Measurements from ENCODE around the gene HIPK1.
"Not testable (repeated sequence)": the region's sequence is repeated elsewhere in the genome, so short reads cannot be mapped to it uniquely, and the experiment has no call there.

The HIPK1 gene

GRCh38 chr1:113980110-113980509 is 51.0 kb downstream of the HIPK1 start:
- in situ Hi-C loops (cut with MboI; ENCODE audit: low sequenced_read_pairs), result no loop called here

GRCh38 chr1:113981962-113982931 is 53.1 kb downstream of the HIPK1 start:
- in situ Hi-C loops (cut with MboI; ENCODE audit: low sequenced_read_pairs), result no loop called here

- in situ Hi-C loops (cut with MboI; ENCODE audit: low sequenced_read_pairs), result no loop called here
Measured at GRCh38 chr1:113982949-113983348, 53.8 kb downstream of the HIPK1 start.

DNA sequence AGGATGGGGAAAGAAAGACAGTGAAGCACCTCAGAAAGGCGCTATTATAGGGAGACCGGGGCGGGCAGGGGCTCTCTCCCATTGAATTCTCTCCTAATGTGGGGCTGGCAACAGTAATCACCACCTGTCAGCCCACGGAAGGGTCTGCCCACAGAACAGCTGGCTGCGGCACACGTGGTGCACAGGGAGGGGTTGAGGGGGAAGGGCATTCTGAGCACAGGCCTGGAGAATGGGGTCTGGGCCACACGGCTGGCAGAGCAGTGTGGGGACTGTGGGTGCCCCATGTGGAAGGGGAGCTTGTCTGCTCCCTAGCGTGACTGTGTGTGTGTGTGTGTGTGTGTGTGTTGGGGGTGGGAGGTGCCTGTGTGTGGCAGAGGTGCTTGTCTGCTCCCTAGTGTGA is 54.3 kb downstream of the HIPK1 start:
- in situ Hi-C loops (cut with MboI; ENCODE audit: low sequenced_read_pairs), result no loop called here

DNA sequence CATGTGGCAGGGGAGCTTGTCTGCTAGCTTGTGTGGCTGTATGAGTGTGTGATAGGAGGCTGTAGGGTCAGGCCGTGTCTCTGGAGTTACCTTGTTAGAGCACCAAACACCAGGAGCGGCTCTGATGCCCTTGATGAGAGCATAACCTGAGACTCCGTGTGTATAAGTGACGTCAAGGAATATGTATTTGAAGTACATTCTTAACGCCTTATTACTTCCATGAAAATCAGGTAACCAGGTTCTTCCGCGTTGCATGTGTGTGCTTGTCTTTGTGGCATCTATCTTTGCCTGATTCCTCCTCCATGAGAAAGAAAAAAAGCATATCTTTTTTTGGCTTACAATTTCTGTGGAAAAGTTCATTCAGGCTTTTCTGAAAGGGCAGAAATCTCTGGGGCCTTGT is 54.7 kb downstream of the HIPK1 start:
- in situ Hi-C loops (cut with MboI; ENCODE audit: low sequenced_read_pairs), result no loop called here

DNA sequence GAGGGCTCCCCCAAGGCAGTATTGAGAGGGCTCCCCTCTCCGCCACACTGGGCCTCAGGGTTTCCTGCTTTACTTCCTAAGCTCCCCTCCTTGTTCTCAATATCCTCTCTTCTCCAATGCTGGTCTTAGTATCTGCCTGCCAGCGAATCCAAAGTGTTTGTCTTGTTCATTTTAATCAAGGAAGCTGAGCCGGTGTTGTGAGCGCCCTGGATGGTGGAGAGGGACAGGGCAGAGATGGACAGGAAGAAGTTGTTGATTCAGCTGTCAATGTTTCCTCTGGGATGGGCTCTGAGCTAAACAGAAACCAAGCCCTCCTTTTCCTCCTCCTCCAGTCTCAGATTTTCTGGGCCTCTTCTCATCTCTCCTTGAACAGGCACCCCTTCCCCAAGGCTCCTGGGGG is 55.6 kb downstream of the HIPK1 start:
- in situ Hi-C loops (cut with MboI; ENCODE audit: low sequenced_read_pairs), result no loop called here

DNA sequence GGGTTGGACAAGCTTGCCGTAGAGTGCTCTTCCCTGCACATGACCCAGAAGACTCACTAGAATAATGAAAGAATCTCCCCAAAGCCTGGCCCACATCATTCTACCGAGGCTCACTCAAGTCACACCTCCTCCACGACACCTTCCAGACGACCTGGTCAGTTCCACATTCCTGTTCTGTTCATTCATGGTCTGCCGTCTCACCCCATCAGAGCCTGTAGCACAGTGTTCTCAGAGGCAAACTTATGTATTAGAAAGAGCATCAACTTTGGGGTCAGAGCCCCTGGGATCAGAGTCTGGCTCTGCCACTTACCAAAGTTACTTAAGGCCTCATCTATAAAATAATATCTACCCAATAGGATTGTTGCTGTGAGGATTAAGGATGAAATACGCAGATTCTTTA is 57.7 kb downstream of the HIPK1 start:
- in situ Hi-C loops (cut with MboI; ENCODE audit: low sequenced_read_pairs), result no loop called here

GRCh38 chr1:113987259-113987658 is 58.1 kb downstream of the HIPK1 start:
- in situ Hi-C loops (cut with MboI; ENCODE audit: low sequenced_read_pairs), result no loop called here

DNA sequence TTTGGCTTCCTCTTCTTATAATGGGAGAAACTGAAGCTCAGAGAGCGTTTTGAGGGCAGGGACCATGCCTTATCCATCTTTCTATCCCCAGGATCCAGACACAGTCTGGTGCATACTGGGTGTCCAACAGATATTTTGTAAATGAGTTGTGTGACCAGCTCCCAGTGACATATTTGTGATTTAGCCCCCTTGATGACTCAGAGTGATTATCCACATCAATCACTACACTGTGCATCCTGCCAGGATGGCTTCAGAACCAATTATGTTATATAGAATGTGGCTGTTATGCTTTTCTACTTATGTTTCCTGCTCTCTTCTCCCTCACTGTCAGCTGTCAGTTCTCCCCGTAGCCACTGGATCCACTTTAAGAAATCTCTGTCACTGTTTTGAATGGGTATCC is 61.4 kb downstream of the HIPK1 start:
- in situ Hi-C loops (cut with MboI; ENCODE audit: low sequenced_read_pairs), result no loop called here

DNA sequence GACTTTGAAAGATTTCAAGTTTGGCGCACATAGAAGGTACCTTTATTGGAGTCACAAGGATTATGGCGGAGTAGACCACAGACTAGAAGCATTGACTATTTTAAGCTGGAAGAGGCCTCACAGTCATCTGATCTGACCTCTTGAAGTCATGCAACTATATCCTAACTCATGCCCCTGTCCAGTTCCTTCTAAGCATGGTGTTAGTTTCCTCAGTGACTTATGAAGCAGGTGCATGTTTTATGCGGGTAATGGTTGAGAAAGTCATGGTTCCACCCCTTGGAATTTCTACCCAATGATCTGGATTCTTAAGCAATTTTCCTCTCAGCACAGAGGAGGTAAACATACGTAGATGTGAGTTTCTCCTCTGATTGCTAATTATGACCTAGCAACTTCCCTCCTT is 61.8 kb downstream of the HIPK1 start:
- in situ Hi-C loops (cut with MboI; ENCODE audit: low sequenced_read_pairs), result no loop called here

- in situ Hi-C loops (cut with MboI; ENCODE audit: low sequenced_read_pairs), result no loop called here
Measured at GRCh38 chr1:113991467-113991997, 62.4 kb downstream of the HIPK1 start.

DNA sequence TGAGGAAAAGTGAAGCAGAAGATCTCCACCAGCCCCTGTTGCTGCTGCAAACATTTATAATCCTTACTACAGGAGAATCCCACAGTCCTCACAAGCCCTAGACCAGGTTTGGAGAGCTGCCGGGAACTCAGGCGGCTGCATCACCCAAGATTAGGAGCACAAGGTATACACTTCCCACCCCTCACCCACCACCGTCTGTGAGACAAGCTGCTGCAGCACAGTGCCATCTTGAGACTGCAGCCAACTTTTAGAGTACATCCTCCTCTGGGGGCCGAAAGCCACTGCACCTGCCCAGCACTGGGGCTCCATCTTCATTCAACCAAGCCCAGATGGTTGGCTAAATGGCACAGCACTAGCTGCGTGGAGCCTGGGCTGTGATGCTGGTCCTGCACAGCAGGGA is 63.9 kb downstream of the HIPK1 start:
- in situ Hi-C loops (cut with MboI; ENCODE audit: low sequenced_read_pairs), result no loop called here

DNA sequence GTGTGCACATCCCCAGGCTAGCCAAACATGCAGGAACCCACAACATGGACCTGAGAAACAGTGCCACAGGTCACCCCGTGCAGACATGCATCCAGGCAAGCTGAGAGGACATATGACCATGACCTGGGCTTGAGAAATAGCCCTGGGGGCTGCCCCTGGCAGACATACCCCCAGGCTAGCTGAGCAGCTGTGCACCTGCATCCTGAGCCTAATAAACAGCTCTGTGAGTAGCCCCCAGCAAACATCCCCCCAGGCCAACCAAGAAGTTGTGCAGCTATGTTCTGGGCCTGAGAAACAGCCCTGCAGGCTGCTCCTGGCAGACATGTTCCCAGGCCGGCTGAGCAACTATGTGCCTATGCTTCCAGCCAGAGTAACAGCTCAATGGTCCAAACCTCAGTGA is 64.6 kb downstream of the HIPK1 start:
- in situ Hi-C loops (cut with MboI; ENCODE audit: low sequenced_read_pairs), result no loop called here

DNA sequence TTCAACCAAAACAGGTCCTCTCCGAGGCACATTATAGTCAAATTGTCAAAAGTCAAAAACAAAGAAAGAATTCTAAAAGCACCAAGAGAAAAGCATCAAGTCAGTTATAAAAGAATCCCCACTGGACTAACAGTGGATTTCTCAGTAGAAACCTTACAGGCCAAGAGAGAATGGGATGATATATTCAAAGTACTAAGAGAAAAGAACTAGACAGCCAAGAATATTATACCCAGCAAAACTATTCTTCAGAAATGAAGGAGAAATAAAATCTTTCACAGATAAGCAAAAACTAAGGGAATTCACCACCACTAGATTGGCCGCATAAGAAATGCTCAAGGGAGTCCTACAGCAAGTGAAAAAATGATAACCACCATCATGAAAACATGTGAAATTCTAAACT is 66.3 kb downstream of the HIPK1 start:
- in situ Hi-C loops (cut with MboI; ENCODE audit: low sequenced_read_pairs), result no loop called here

DNA sequence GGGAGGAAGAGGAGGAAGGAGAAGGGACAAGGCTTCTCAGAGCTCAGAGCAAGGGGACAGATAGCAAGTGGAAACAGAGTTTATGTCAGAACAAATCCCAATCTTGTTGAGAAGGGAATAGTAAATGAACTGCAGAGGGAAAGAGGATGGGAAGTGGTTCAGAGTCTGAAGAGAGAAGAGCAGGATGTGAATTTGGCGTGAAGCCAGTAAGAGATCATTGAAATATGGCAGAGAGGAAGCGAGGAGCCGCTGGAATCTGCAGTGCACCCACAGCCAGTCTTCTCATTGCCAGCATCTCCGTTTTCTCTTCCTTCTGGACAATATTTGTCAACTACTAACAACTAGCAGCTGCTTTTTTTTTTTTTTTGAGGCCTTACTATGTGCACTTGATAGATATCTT is 69.2 kb downstream of the HIPK1 start:
- in situ Hi-C loops (cut with MboI; ENCODE audit: low sequenced_read_pairs), result no loop called here

- in situ Hi-C loops (cut with MboI; ENCODE audit: low sequenced_read_pairs), result no loop called here
Measured at GRCh38 chr1:113999233-113999632, 70.1 kb downstream of the HIPK1 start.

DNA sequence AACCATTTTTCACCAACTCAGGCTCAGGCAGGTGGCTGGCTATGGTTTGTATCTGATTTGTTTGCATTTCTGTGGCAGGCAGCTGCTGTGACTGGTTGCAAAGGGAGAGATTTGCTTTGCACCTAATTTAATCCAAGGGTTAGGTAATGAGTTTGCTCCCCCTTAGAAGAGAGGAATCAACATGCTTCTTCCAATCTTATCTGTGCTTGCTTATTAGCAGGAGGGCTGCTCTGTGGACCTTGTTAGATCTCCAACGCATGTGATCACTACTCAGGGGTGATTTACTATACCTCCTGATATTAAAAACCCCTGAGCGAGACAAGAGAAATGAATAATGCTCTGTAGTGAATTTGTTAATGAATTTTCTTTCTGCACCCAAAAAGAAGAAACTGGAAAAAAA is 70.7 kb downstream of the HIPK1 start:
- in situ Hi-C loops (cut with MboI; ENCODE audit: low sequenced_read_pairs), result no loop called here

DNA sequence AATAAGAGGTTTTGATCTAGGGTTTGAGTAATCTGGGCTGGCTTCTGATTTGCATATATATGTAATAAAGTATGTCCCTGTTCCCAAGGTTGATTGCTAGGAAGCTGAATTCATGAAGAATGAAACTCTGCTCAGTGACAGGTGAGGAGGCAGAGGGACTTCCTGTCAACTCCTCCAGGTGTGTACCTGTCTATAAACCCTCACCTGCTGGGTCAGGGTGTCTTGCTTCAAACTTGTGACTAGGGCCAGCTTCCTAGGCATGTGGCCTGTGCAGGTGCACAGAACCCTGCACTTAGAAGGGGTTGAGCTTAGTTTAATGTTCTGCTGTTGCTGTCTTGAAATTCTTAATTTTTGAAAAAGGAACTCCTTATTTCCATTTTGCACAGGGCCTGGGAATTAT is 71.3 kb downstream of the HIPK1 start:
- in situ Hi-C loops (cut with MboI; ENCODE audit: low sequenced_read_pairs), result no loop called here

DNA sequence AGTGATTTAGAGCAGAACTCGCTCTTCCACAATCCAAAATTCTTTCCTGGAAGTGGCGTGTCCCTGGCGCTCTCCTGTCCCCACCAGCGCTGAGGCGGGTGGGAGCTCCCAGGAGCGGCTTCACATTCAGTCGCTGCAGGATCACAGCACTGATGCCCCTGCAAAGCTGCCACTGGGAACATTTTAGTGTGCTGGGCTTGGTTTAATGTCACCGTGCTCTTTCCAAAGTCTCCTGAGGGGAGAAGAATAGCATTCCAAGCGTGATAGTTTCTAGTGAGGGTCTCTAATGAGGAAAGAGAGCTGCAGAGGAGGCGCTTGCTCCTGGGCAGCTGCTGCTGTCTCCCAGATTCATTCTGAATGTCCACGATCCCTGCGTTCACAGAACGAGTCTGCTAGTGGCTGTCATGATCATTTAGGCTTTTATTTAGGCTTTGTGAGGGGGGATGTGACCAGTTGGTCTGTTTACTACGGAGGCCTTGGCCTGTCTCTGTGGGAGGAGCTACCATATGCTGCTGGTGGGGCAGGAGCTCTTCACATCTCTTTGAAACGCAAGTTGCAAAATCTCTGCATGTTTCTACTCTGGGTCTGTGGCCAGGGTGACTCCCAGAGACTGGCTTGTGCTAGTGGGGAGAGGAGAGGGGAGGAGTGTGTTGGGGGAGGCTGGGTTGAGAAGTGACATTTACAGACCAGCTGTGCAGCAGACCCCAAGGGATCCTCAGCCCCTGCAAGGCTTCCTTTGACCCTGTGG is 73.5 kb downstream of the HIPK1 start:
- in situ Hi-C loops (cut with MboI; ENCODE audit: low sequenced_read_pairs), result no loop called here

GRCh38 chr1:114003431-114003830 is 74.3 kb downstream of the HIPK1 start:
- in situ Hi-C loops (cut with MboI; ENCODE audit: low sequenced_read_pairs), result no loop called here

DNA sequence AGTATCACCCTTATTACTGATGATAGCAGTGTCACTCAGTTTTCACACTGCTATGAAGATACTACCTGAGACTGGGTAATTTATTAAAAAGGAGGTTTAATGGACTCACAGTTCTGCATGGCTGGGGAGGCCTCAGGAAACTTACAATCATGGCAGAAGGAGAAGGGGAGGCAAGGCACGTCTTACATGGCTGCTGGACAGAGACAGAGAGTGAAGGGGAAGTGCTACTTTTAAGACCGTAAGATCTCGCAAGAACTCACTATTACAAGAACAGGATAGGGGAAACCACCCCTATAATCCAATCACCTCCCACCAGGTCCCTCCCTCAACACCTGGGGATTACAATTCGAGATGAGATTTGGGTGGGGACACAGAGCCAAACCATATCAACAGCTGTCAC is 77.7 kb downstream of the HIPK1 start:
- in situ Hi-C loops (cut with MboI; ENCODE audit: low sequenced_read_pairs), result not testable (repeated sequence)

- in situ Hi-C loops (cut with MboI; ENCODE audit: low sequenced_read_pairs), result no loop called here
Measured at GRCh38 chr1:114008480-114008941, 79.4 kb downstream of the HIPK1 start.
